Left lobe of liver (tissue), 2 donors: ENCODE results near the gene MGST2. TPM values are rescaled to one million over a fixed set of nuclear protein-coding genes. Genes with fewer than 3 reads are reported as not detected.

Experiments used
- ATAC-seq: fragments of 200-7000 bp; cut with Tn5 transposase; one replicate; pipeline ENCODE4 v1.9.1; 2020; ENCODE audit warnings: mild to moderate bottlenecking, moderate library complexity
- DNase-seq: peaks from one replicate; pipeline ENCODE4 v3.0.0-alpha.2; 2020; ENCODE audit warnings: low spot score
- total RNA-seq: library from RNA; stranded (reverse); gene quantifications from one replicate; pipeline ENCODE4 v1.2.1, GENCODE V29; 2021
- donor health status: DM: no; HTN: no; CAD: no; lungs with moderate emphysema.
- donor health status: DM: no; HTN: yes; CAD: no.

The MGST2 gene
- total RNA-seq, 1 donor from 2014 or later = 108 TPM

- no peak for DNase-seq
- ATAC-seq = no peak
These were observed 22.4 kb upstream of the MGST2 start for GRCh38 chr4:139643042-139643895.

- DNase-seq (peak; percentile 1), ATAC-seq (no peak)
These were observed 20.2 kb upstream of the MGST2 start for GRCh38 chr4:139645458-139645857.

GRCh38 chr4:139647184-139647583 is 18.4 kb upstream of the MGST2 start:
- ATAC-seq = no peak
- DNase-seq = no peak

GRCh38 chr4:139647952-139648351 is 17.7 kb upstream of the MGST2 start:
- ATAC-seq (no peak), DNase-seq (no peak)

DNA sequence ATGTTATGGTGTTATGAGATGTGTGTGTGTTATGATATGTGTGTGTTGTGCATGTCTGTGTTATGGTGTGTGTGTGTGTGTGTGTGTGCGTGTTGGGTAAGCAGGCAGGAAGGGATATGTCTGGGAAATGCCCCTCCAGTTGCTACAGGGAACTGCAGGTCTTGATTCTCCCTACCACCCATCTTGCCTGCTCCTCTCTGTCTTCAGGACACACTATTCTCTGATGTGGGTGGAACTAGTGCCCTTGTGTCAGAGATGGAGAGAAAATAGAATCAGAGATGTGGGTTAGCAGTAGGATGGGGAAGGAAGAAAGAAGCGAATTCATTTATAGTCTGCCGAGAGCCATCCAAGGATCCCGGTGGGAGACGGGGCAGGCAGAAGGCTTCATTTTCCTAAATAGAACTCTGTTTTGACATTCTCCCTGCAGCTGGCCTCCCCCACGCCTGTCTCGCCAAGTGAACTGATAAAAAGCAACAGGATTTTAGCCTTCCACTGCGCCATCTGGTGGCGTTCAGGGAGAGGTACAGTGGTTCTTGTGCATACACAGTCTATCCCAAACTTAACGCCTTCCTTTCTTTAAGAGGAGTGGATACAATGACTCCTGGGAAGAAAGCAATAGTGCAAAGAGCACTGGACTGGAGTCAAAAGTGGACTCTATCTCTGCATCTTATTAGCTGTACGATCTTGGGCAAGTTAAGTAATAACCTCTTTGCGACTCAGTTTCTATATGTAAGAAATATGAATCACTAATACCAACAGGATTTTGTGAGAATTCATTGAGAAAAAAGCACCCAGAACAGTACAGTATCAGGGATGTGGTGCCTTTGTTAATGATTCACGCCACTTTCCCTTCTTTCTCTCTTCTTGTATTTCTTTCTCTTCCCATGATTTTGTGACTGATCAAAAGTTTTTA is 14.1 kb upstream of the MGST2 start:
- peak; percentile 76 for DNase-seq
- ATAC-seq = peak; percentile 93

DNA sequence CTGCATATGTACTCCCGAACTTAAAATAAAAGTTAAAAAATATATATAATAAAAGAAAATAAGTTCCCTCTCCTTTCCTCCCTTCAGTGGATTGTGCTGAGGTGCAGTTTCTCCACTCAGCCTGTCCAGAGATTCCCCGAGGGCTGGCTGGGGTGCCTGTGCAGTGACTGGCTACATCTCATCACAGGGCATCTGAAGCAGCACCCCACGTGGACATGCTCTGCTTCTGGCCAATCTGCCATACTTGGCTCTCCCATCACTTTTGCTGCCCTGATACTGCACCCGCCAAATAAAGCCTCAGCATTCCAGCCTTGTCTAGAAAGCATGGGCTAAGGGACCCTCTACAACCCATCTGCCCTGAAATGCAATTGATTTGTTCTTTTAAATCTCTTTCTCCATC is 11.1 kb upstream of the MGST2 start:
- DNase-seq (no peak), ATAC-seq (no peak)

GRCh38 chr4:139655116-139655515 is 10.5 kb upstream of the MGST2 start:
- peak; percentile 72 for ATAC-seq
- no peak for DNase-seq

DNA sequence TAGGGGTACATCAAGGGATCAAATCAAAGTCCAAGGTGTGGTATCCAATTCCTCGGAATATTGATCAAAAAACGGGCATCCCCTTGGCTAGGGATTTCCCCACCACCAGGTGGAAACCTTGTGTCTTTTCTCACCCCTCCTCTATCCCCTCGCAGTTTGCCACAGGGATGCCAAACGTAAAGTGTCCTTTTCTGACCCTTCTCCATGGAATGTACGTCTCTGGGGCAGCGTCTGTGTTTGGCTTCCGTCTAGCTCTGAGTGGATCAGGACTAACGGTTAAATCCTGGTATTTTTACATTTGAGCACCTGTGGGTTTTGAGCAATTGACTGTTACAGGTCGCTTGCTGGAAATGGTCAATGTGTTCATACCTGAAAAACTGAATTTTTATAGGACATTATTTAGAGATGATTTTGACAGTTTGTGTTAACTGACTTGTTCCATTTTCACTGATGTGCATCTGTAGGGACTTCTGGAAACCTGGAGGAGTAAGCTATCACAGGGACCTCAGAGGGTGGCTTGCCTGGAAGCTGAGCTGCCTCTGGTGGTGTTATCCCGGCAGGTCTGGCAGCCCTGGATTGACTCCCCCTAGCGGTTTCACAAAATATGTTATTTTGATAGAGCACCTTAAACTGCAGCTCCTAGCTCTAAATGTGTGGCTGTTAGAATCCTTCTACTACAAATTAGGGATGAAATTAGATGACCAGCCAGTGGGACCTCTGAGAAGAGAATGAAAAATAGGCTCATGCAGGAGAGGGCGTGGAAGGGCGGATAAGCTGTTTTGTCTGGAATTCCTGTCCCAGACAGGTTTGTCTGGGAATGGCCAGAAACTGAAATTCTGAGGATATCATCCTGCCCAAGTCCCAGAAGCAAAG is 8.8 kb upstream of the MGST2 start:
- DNase-seq = peak; percentile 62

GRCh38 chr4:139658185-139658584 is 7.4 kb upstream of the MGST2 start:
- ATAC-seq = no peak
- no peak for DNase-seq

More for the DNA sequence above, 8.8 kb upstream of the MGST2 start:
- peak; percentile 85 for ATAC-seq

- DNase-seq = no peak
- no peak for ATAC-seq
These were observed 6.8 kb upstream of the MGST2 start for GRCh38 chr4:139658586-139659382.

GRCh38 chr4:139659735-139660424 is 5.7 kb upstream of the MGST2 start:
- DNase-seq (no peak), ATAC-seq (no peak)

GRCh38 chr4:139660568-139661043 is 5.0 kb upstream of the MGST2 start:
- DNase-seq = peak; percentile 70
- peak; percentile 56 for ATAC-seq

DNA sequence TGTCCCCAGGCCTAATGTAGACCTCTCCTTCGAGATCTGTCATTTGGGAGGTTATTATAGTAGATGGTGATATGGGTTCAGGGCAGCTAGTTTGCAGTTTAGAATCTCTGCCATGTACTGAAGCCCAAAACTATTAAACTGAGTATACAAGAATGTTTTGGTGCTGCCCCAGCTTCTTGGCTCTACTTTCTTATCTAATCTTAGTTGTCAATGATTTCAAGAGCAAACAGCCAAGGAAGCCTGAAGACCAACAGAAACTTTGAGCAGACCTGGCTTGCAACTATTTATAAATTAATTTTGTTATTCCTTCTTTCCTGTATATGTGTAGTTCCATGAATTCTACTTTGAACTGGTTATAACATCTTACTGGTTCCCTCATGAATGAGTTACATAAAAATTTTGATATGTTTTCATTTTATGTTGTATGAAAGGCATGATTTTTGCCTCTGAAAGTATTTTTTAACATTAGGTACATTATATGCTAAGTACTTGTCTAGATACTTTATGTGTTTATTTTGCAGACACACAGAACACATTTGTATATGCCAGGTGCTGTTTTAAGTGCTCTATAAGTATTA is 2.0 kb upstream of the MGST2 start:
- no peak for ATAC-seq
- DNase-seq = no peak

DNA sequence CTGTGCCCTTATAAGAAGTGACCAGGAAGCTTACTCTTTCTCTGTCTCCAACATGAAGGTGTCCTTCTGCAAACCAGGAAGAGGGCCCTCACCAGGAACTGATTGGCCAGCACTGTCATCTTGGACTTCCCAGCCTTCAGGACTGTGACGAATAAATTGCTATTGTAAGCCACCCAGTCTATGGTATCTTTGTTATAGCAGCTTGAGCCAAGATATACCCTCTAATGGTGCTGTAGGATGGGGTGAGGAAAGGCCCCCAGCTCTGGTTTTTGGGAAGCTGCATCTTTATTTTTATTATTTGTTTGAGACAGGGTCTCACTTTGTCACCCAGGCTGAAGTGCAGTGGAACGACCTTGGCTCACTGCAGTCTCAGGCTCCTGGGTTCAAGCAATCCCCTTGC is 1.2 kb upstream of the MGST2 start:
- ATAC-seq = no peak

DNA sequence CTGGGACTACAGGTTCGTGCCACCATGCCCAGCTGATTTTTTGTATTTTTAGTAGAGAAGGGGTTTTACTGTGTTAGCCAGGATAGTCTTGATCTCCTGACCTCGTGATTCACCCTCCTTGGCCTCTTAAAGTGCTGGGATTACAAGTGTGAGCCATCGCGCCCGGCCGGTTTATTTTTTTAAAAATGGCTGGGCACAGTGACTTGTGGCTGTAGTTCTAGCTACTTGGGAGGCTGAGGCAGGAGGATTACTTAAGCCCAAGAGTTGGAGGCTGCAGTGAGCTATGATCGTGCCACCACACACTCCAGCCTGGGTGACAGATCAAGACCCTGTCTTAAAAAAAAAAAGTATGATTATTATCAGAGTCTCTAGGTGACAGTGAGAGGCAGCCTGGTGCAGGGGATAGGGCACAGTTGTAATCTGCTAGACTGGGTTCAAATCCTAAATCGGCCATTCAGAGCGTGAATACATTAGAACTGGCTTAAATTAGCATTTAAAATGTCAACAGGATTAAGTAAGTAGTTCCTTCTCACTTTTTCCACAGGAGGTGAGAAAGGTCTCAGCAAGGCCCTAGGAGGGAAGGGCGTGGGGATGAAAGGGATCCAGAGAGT is 435 bp upstream of the MGST2 start:
- DNase-seq (no peak), ATAC-seq (no peak)

More for the DNA sequence above, 1.2 kb upstream of the MGST2 start:
- DNase-seq = no peak

DNA sequence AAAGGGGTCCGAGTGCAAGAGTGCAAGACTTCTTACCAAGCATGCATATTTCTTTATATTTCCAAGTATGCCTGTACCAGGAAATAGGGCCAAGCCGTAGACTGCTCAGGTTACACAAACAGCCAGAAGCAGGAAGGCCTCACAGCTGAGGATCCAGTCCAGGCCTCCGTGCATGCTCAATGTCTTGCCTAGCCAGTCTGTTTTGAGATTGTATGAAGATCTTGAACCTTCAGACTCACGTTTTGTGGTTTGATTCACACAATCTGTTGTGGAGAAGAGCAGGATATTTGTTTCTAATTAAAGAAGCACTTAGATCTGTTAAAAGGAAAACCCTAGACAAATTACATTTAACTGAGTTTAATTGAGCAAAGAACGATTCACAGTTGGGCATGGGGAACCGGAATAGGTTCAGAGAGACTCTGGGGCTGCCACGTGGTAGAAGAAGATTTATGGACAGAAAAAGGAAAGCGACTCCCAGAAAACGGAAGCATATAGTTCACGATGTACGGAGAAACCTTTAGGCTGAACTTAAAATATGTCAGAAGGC is 1.2 kb downstream of the MGST2 start:
- ATAC-seq (peak; percentile 57), DNase-seq (no peak)

DNA sequence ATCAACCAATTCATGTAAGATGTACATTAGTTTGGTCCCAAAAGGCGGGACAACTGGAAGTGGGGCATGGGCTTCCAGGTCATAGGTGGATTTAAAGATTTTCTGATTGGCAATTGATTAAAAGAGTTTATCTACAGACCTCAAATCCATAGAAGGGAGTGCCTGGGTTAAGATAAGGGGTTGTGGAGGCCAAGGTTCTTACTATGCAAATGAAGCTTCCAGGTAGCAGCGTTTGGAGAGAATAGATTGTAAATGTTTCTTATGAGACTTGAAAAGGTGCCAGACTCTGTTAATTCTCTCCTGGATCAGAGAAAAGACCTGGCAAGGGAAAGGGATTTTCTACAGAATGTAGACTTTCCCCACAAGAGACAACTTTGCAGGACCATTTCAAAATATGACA is 2.4 kb downstream of the MGST2 start:
- no peak for ATAC-seq
- DNase-seq = no peak

DNA sequence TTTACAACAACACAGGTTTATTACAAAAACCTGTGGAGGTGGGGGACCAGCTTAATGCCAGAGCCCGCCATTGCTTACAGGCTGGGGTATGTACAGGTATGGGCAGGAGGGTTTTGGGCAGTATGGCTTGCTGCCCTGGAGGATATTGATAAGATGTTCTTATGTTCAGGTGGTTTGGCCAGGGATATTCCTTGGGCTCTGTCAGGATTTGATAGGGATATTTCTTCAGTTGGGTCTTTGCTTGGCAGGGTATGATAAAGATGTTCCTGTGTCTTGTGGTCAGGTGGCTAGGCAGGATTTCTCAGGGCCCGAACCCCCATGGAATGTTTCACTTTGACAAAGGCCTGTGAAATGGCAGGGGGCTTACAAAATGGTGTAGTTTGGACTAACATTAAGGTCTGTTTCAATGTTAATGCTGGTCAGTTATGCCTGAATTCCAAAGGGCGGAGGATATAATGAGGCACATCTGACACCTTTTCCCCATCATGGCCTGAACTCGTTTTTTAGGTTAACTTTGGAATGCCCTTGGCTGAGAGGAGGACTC is 3.1 kb downstream of the MGST2 start:
- ATAC-seq (no peak), DNase-seq (no peak)
